OCI-LY1 (cell line): Measurements from ENCODE around the gene EXOC7.

Source experiments
- H2AFZ ChIP-seq: fragments of 200-600 bp; sonication (generic), shearing (Covaris generic); 2 replicates; pipeline ENCODE4 v1.6.0; 2014; ENCODE audit warnings: antibody characterized with exemption, mild to moderate bottlenecking, low read length
- H3F3A ChIP-seq: fragments of 200-600 bp; sonication (generic), shearing (Covaris generic); 2 replicates; pipeline ENCODE4 v1.6.0; 2014; ENCODE audit warnings: mild to moderate bottlenecking, antibody characterized with exemption, low read length, moderate library complexity; ENCODE audit not compliant: insufficient read depth
- H3K27ac ChIP-seq: fragments of 200-600 bp; sonication (generic); 2 replicates; pipeline ENCODE4 v1.5.1; 2014; ENCODE audit warnings: low read length, mixed run types, mild to moderate bottlenecking, low read depth; ENCODE audit not compliant: poor library complexity, severe bottlenecking
- H3K27me3 ChIP-seq: fragments of 200-600 bp; sonication (generic); 2 replicates; pipeline ENCODE4 v1.6.0; 2014; ENCODE audit warnings: antibody characterized with exemption, mild to moderate bottlenecking, low read length, moderate library complexity; ENCODE audit not compliant: insufficient read depth
- H3K36me3 ChIP-seq: fragments of 200-600 bp; sonication (generic); 2 replicates; pipeline ENCODE4 v1.6.1; 2014; ENCODE audit warnings: mild to moderate bottlenecking, antibody characterized with exemption, low read length, moderate library complexity, mixed read lengths; ENCODE audit not compliant: insufficient read depth
- H3K4me1 ChIP-seq: fragments of 200-600 bp; sonication (generic); 2 replicates; pipeline ENCODE4 v1.5.1; 2014; ENCODE audit warnings: mild to moderate bottlenecking, low read length, moderate library complexity; ENCODE audit not compliant: insufficient read depth, severe bottlenecking
- H3K4me2 ChIP-seq: fragments of 200-600 bp; sonication (generic), shearing (Covaris generic); 2 replicates; pipeline ENCODE4 v1.6.1; 2014; ENCODE audit warnings: low read length
- H3K4me3 ChIP-seq: fragments of 200-600 bp; sonication (generic); 2 replicates; pipeline ENCODE4 v1.5.1; 2014; ENCODE audit warnings: low read length, low read depth, mild to moderate bottlenecking, mixed read lengths; ENCODE audit not compliant: poor library complexity, severe bottlenecking
- H3K79me2 ChIP-seq: fragments of 200-600 bp; shearing (Covaris generic); 2 replicates; pipeline ENCODE4 v1.6.1; 2016; ENCODE audit warnings: mixed run types, low read length, mixed read lengths; ENCODE audit not compliant: insufficient read depth
- H3K9ac ChIP-seq: fragments of 200-600 bp; sonication (generic), shearing (Covaris generic); 2 replicates; pipeline ENCODE4 v1.6.1; 2014; ENCODE audit warnings: mild to moderate bottlenecking, low read length, mixed read lengths
- H3K9me2 ChIP-seq: fragments of 200-600 bp; sonication (generic), shearing (Covaris generic); 2 replicates; pipeline ENCODE4 v1.6.1; 2014; ENCODE audit warnings: low read depth, mild to moderate bottlenecking, low read length, mixed read lengths
- H3K9me3 ChIP-seq: fragments of 200-600 bp; shearing (Covaris generic); 2 replicates; pipeline ENCODE4 v1.6.1; 2014; ENCODE audit warnings: low read length, mixed read lengths
- H4K20me1 ChIP-seq: fragments of 200-600 bp; sonication (generic), shearing (Covaris generic); 2 replicates; pipeline ENCODE4 v1.6.0; 2016; ENCODE audit warnings: mild to moderate bottlenecking, low read length; ENCODE audit not compliant: insufficient read depth
- EZH2 ChIP-seq: fragments of 200-600 bp; sonication (generic), shearing (Covaris generic); IDR thresholded peaks from 2 replicates; pipeline ENCODE4 v1.8.0; 2017; ENCODE audit warnings: borderline replicate concordance, mixed run types, mild to moderate bottlenecking, antibody characterized with exemption, low read length, moderate library complexity, mixed read lengths
- TF ChIP-seq, protein P1 (sequence below): fragments of 200-600 bp; sonication (generic), shearing (Covaris generic); IDR thresholded peaks from 2 replicates; pipeline ENCODE4 v1.5.1; 2017; ENCODE audit warnings: mild to moderate bottlenecking, antibody characterized with exemption, low read length, moderate library complexity, mixed read lengths

EXOC7 gene

DNA sequence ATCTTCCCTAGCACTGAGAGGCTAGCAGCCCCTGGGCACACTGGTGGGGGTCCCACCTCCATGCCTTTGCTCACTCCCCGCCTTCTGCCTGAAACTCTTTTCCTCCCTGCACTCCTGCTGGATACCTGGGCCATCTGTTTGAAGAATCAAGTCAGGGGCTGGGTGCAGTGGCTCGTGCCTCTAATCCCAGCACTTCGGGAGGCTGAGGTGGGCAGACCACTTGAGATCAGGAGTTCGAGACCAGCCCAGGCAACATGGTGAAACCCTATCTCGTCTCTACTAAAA is 21.7 kb upstream of the EXOC7 start:
- Histone ChIP-seq H3K79me2 (no peaks in the 10 kb centered on the region), H3F3A (no peaks in the 10 kb centered on the region), H3K9me3 (no peaks in the 10 kb centered on the region), H4K20me1 (no peaks in the 10 kb centered on the region), H3K27me3 (peaks cover 13% of the 10 kb centered on the region; the same call in 1 of the 2 replicates), H3K9ac (no peak overlapping the region), H3K4me2 (no peak overlapping the region), H3K4me3 (no peak overlapping the region), H3K36me3 (no peaks in the 10 kb centered on the region), H3K4me1 (peaks cover 7% of the 10 kb centered on the region), H3K9me2 (no peaks in the 10 kb centered on the region), H3K27ac (no peak overlapping the region), H2AFZ (no peak overlapping the region)
- TF ChIP-seq, protein P1, sequence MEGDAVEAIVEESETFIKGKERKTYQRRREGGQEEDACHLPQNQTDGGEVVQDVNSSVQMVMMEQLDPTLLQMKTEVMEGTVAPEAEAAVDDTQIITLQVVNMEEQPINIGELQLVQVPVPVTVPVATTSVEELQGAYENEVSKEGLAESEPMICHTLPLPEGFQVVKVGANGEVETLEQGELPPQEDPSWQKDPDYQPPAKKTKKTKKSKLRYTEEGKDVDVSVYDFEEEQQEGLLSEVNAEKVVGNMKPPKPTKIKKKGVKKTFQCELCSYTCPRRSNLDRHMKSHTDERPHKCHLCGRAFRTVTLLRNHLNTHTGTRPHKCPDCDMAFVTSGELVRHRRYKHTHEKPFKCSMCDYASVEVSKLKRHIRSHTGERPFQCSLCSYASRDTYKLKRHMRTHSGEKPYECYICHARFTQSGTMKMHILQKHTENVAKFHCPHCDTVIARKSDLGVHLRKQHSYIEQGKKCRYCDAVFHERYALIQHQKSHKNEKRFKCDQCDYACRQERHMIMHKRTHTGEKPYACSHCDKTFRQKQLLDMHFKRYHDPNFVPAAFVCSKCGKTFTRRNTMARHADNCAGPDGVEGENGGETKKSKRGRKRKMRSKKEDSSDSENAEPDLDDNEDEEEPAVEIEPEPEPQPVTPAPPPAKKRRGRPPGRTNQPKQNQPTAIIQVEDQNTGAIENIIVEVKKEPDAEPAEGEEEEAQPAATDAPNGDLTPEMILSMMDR = no peak
- no peak for TF ChIP-seq EZH2

DNA sequence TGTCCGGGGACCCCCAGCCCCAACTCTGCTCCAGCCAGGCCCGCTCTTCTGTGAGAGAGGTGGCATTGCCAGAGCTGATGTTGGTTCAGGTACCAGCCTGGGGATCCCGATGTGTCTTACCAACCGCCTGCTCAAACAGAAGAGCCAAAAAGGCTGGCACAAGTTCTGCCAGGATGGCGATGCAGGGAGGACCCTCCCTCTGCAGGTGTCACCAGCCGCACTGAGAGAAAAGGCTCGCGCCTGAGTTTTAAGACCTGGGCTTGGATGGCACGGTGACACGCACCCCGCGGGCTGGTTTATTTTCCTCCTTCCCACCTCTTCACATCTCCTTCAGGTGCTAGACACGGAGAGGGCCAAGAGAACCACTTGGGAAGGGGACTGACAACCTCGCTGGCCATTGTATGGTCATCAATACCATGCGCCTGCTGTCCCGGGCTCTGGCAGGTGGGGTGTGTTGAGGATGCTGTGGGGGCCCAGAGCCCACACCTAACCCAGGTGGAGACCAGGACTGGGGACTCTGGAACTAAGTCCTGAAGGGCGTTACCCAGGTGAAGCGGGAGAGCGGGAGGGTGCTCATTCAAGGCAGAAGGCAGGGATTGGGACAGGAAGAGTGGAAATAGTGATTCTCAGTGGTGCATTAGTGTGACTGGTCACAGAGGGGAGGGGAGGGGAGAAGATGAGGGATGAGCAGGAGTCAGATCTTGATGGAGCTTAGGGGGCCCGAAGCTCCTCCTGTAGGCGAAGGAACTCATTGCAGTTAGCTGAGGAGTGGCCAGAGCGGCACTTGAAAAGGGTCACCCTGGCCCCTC is 21.2 kb upstream of the EXOC7 start:
- Histone ChIP-seq H3K4me1 (peaks cover 7% of the 10 kb centered on the region), H3K9me2 (no peaks in the 10 kb centered on the region), H3K4me2 (no peak overlapping the region), H3K27me3 (peaks cover 13% of the 10 kb centered on the region; the same call in 1 of the 2 replicates), H2AFZ (no peak overlapping the region), H3K9ac (no peak overlapping the region), H3K4me3 (no peak overlapping the region), H3K36me3 (no peaks in the 10 kb centered on the region), H3K27ac (no peak overlapping the region), H3F3A (no peaks in the 10 kb centered on the region), H3K79me2 (no peaks in the 10 kb centered on the region), H3K9me3 (no peaks in the 10 kb centered on the region), H4K20me1 (no peaks in the 10 kb centered on the region)
- TF ChIP-seq, protein P1 = peak; percentile 29
- no peak for TF ChIP-seq EZH2

DNA sequence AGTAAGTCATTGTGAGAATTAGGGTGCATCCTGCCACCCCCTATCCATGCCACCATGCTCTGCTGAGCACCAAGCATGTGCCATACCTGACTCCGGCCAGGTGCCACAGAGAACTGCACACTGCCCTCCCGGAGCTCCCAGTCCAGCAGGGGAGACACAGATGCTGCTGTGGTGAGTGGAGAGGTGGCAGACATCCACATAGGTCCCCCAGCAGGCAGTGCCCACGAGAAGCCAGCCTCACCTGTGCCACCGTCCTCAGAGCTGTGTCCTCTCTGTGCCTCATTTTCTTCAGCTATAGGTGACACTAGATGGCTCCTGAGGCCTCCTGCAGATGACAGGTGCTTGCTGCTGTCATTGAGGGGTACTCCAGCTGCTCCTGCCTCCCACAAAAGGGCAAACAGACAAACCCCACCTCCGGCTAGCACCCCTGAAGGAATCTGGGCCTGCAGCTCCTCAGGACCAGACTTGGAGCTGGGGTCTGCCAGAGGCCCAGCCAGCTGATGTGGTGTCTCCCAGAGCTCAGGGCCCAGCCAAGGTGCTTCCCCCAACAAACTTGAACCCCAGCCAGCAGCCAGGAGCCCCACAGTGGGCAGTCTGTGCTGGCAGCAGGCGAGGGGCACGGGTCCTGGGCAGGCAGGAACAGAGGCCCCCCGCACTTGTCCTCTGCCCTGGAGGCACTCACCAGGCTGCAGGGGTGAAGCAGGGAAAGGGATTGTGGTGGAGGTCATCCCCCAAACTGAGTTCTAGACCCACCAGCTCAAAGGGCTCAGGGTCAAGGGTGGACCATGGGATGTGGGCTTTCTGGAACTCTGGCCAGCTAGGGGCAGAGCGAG is 20.4 kb upstream of the EXOC7 start:
- H3K9ac ChIP-seq = no peak overlapping the region
- peaks cover 7% of the 10 kb centered on the region for H3K4me1 ChIP-seq
- no peak overlapping the region for H3K27ac ChIP-seq

More for the DNA sequence above, 20.4 kb upstream of the EXOC7 start:
- H3K36me3 ChIP-seq = no peaks in the 10 kb centered on the region
- H3K9me2 ChIP-seq = no peaks in the 10 kb centered on the region
- H3K9me3 ChIP-seq = no peaks in the 10 kb centered on the region
- H3K4me3 ChIP-seq = no peak overlapping the region
- H4K20me1 ChIP-seq = no peaks in the 10 kb centered on the region
- H2AFZ ChIP-seq = no peak overlapping the region
- peaks cover 13% of the 10 kb centered on the region; the same call in 1 of the 2 replicates for H3K27me3 ChIP-seq
- no peaks in the 10 kb centered on the region for H3K79me2 ChIP-seq
- no peaks in the 10 kb centered on the region for H3F3A ChIP-seq
- no peak for TF ChIP-seq EZH2
- TF ChIP-seq, protein P1 = peak; percentile 20; the same call in 1 of the 2 replicates
- no peak overlapping the region for H3K4me2 ChIP-seq
